Psoas muscle (tissue), 8 donors: ENCODE results near the gene GFI1. TPM values are rescaled to one million over a fixed set of nuclear protein-coding genes. Genes with fewer than 3 reads are reported as not detected.

ENCODE experiments used
- ATAC-seq, 4 donors: fragments of 200-7000 bp; cut with Tn5 transposase; one replicate each; pipeline ENCODE4 v1.9.1; 2020; ENCODE audit warnings: moderate library complexity in 3 of 4, mild to moderate bottlenecking in 2 of 4
- DNase-seq, 2 donors: peaks; one replicate each; pipeline ENCODE4 v3.0.0-alpha.2; 2020
- H3K27ac ChIP-seq: fragments of 200-600 bp; one replicate; pipeline ENCODE4 v1.8.0; 2022
- H3K27me3 ChIP-seq, 3 donors: fragments of 200-600 bp in 1 of 3; one replicate each; pipeline versions ENCODE4 v1.6.1 to v1.8.0; 2013 to 2022; ENCODE audit warnings: low read length in 2 of 3, mild to moderate bottlenecking in 2 of 3, moderate library complexity in 1 of 3; ENCODE audit not compliant: insufficient read depth in 3 of 3
- H3K36me3 ChIP-seq, 2 donors: fragments of 200-600 bp in 1 of 2; one replicate each; pipeline versions ENCODE4 v1.6.1 to v1.8.0; 2013 to 2022; ENCODE audit warnings: low read depth in 1 of 2, mild to moderate bottlenecking in 1 of 2, moderate library complexity in 1 of 2; ENCODE audit not compliant: insufficient read depth in 1 of 2
- H3K4me1 ChIP-seq: fragments of 200-600 bp; one replicate; pipeline ENCODE4 v1.8.0; 2022
- H3K4me3 ChIP-seq: fragments of 200-600 bp; one replicate; pipeline ENCODE4 v1.8.0; 2022; ENCODE audit warnings: mild to moderate bottlenecking
- H3K9me3 ChIP-seq: fragments of 200-600 bp; one replicate; pipeline ENCODE4 v1.8.0; 2022
- WGBS, 3 donors: extraction: QIAGEN DNeasy Blood & Tissue Kit; methylation state at CpG; one replicate each; pipeline versions ENCODE4 v1.1.6 to v1.1.7; 2013; 5-methylcytosine and 5-hydroxymethylcytosine counted together
- intact Hi-C, 2 donors: fragments of 100-400 bp; cut with DNase I; formaldehyde crosslinking; loops; one replicate each; pipeline versions ENCODE4 v1.11.0 to v1.14.2; 2022
- polyA plus RNA-seq, 3 donors: library from polyadenylated mRNA; stranded (reverse); fragments of 200-250 nt; gene quantifications; one replicate each; pipeline ENCODE4 v1.2.3, GENCODE V29; 2013
- total RNA-seq, 4 donors: library from RNA; stranded (reverse); fragmentation: NEBNext Ultra II Directional in 2 of 4; extraction: Animal tissue kit (Norgen Biotek cat#: 25700) in 2 of 4; gene quantifications; one replicate each; pipeline versions ENCODE4 v1.2.1 to v1.2.4, GENCODE V29; 2021 to 2023
- TF ChIP-seq, protein P1 (sequence below): fragments of 200-600 bp; IDR thresholded peaks from one replicate; pipeline ENCODE4 v1.8.0; 2022; ENCODE audit warnings: antibody characterized with exemption
- donor health status: healthy with polysubstance abuse.
- donor health status: DM: no; HTN: no; CAD: no; lungs with moderate emphysema.
- donor health status: Bipolar disorder and iron deficiency.
- donor health status: healthy.
- donor health status: DM: yes; HTN: yes; CAD: no.
- donor health status: DM: no; HTN: no; CAD: no.
- donor health status: DM: no; HTN: no; CAD: no.
- donor health status: DM: yes; HTN: yes; CAD: no.

The GFI1 gene
- total and polyA plus RNA-seq, 7 donors = 0.01 to 0.36 (median 0.17) TPM; not detected in 2

DNA sequence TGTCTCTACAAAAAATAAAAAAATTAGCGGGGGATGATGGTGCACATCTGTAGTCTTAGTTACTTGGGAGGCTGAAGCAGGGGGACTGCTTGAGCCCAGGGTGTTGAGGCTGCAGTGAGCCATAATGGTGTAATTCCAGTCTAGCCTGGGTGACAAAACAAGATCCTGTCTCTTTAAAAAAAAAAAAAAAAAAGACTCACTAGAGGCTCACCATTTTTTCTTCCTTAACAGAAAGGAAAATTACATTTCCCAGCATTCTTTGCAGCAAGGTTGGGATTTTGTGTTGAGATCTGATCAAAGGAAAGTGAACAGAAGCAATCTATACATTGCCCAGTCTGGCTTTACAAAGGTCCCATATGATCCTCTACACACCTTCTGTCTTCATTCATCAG lies 21.5 kb downstream of the GFI1 start:
- no peaks in the 10 kb centered on the region for H3K4me1 ChIP-seq
- TF ChIP-seq, protein P1, sequence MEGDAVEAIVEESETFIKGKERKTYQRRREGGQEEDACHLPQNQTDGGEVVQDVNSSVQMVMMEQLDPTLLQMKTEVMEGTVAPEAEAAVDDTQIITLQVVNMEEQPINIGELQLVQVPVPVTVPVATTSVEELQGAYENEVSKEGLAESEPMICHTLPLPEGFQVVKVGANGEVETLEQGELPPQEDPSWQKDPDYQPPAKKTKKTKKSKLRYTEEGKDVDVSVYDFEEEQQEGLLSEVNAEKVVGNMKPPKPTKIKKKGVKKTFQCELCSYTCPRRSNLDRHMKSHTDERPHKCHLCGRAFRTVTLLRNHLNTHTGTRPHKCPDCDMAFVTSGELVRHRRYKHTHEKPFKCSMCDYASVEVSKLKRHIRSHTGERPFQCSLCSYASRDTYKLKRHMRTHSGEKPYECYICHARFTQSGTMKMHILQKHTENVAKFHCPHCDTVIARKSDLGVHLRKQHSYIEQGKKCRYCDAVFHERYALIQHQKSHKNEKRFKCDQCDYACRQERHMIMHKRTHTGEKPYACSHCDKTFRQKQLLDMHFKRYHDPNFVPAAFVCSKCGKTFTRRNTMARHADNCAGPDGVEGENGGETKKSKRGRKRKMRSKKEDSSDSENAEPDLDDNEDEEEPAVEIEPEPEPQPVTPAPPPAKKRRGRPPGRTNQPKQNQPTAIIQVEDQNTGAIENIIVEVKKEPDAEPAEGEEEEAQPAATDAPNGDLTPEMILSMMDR = no peak
- intact Hi-C loops = no loop called here
- no peak overlapping the region for H3K27ac ChIP-seq
- no peaks in the 10 kb centered on the region for H3K9me3 ChIP-seq
- no peak for DNase-seq
- H3K36me3 ChIP-seq = no peaks in the 10 kb centered on the region
- H3K4me3 ChIP-seq = no peak overlapping the region
- no peak for ATAC-seq
- H3K27me3 ChIP-seq = peaks cover 0 to 3% (median 0%) of the 10 kb centered on the region in 3 donors
- 95 to 100% (median 98%) methylated on average over 1 of the region's 1 CpG for WGBS, 3 donors

DNA sequence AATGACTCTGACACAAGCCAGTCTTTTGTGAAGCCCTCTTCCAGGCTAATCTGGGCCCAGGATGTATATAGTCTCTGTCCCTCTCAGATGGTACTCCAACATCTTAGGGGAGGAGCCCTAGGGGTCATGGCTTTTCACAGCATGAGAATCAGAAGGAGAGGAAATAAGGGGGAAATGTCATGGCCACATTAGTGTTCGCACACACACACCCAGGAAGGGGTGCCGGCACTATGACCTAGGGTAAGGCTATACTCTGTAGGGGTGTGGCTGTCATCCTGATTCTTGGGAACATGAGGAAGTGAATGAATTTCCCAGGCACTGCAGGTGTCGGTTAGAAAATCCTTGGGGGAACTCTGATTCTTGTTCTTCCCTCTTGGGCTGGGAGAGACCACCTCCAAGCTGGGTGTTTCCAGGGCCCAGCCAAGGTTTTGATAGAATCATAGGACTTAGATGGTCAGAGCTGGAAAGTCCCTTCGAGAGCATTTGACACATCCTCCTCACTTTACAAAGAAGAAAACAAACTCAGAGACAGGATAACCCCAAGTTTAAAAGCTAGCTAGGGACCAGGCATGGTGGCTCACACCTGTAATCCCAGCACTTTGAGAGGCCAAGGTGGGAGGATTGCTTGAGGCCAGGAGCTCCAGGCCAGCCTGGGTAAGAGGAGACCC lies 22.0 kb downstream of the GFI1 start:
- Histone ChIP-seq H3K27me3 (peaks cover 0 to 3% (median 0%) of the 10 kb centered on the region in 3 donors), H3K4me1 (no peaks in the 10 kb centered on the region), H3K36me3 (no peaks in the 10 kb centered on the region), H3K27ac (no peak overlapping the region), H3K4me3 (no peak overlapping the region), H3K9me3 (no peaks in the 10 kb centered on the region)
- TF ChIP-seq, protein P1 = no peak
- ATAC-seq (no peak), DNase-seq (no peak)
- intact Hi-C loops = no loop called here
- WGBS, 3 donors = 76 to 95% (median 85%) methylated on average over 4 of the region's 4 CpGs

DNA sequence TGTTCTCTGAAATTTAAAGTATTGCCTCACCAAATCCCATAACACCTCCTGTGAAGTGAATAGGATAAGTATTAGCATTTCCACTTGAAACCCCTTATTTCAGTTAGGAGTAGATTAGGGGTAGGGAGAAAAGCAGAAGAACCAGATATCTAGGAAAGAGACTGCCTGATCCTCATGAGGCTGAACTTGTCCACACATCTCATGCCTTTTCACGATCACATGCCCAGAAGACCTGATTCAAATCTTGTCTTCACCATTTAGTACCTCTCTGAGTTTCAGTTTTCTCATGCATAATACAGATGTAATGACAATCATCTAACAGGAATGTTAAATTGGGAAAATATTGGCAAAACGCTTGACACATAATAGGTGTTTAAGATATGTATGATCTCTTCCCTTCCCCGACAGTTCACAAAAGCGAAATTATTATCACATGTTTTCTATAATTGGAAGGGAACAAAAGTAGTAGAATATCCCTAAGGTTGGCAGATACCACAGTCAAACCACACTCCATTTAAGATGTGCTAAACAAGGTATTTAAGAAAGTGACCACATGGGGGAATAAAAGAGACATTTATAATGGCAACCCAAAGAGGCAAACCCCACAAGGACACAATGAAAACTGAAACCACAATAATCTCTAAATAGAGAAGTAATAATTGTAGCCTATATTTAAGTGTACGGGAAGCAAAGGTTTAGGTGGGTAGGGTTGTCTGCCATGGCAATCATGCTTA lies 25.2 kb downstream of the GFI1 start:
- ATAC-seq (no peak), DNase-seq (no peak)
- Histone ChIP-seq H3K9me3 (no peaks in the 10 kb centered on the region), H3K36me3 (no peaks in the 10 kb centered on the region), H3K4me3 (no peak overlapping the region), H3K27me3 (peaks cover 0 to 6% (median 3%) of the 10 kb centered on the region in 3 donors), H3K27ac (no peak overlapping the region), H3K4me1 (no peaks in the 10 kb centered on the region)
- intact Hi-C loops = no loop called here
- WGBS, 3 donors = 83 to 85% (median 84%) methylated on average over 5 of the region's 5 CpGs
- TF ChIP-seq, protein P1 = no peak

DNA sequence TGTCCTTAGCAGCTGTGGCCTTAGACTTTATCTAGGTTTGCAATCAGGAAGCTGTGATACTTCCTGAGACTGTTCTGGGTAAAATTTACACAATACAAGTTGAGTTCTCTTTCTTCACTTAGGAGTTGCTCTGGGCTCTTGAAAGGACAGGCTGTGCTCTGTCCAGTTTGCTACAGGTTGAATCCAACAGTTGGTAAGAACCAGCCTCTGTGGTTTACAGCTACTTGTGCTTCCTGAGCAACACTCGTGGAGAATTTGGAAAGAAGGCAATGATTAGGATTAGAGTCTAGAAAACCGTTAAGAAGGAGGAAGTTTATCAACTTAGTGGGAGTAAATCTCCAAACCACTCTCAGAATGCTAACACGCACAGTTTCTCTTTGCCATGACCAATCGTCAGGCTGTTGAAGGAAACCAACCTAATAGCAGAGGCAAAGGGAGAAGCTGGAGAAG lies 26.8 kb downstream of the GFI1 start:
- H3K4me1 ChIP-seq = no peaks in the 10 kb centered on the region
- TF ChIP-seq, protein P1 = no peak
- no peaks in the 10 kb centered on the region for H3K9me3 ChIP-seq
- intact Hi-C loops = no loop called here
- WGBS, 3 donors = 48 to 54% (median 53%) methylated on average over 4 of the region's 4 CpGs
- H3K36me3 ChIP-seq = no peaks in the 10 kb centered on the region
- H3K27ac ChIP-seq = no peak overlapping the region
- H3K4me3 ChIP-seq = no peak overlapping the region
- DNase-seq (no peak), ATAC-seq (no peak)
- peaks cover 0 to 6% (median 3%) of the 10 kb centered on the region in 3 donors for H3K27me3 ChIP-seq
